Measurements from ENCODE around the gene TULP1. TPM values are rescaled to one million over a fixed set of nuclear protein-coding genes. Genes with fewer than 3 reads are reported as not detected.
"Not testable (repeated sequence)": the region's sequence is repeated elsewhere in the genome, so short reads cannot be mapped to it uniquely, and the experiment has no call there.

TULP1 gene
- total and polyA plus RNA-seq, 4 donors, result not detected

- H3K4me3 ChIP-seq (ENCODE audit: low read depth in 1 of 3, low read length in 3 of 3), result no peak overlapping the region
- WGBS, result 95% methylated on average over 6 of the region's 6 CpGs
- no peak for DNase-seq (ENCODE audit: low spot score)
- no peaks in the 10 kb centered on the region for H3K36me3 ChIP-seq (ENCODE audit: control insufficient read depth in 4 of 4, insufficient read depth in 3 of 4, low read depth in 1 of 4, low read length in 3 of 4)
- peaks cover 0 to 3% (median 2%) of the 10 kb centered on the region in 4 donors for H3K4me1 ChIP-seq (ENCODE audit: control insufficient read depth in 4 of 4, insufficient read depth in 4 of 4, low read length in 3 of 4)
- TF ChIP-seq YY1 (IDR thresholded peaks at IDR 0.05), result no peak
- TF ChIP-seq HNF4G (IDR thresholded peaks at IDR 0.05), result no peak
- TF ChIP-seq TAF1 (conservative IDR thresholded peaks at IDR 0.05), result no peak
- no peak for TF ChIP-seq RXRA (IDR thresholded peaks at IDR 0.05)
- no peak for TF ChIP-seq HNF4A (conservative IDR thresholded peaks at IDR 0.05)
- TF ChIP-seq EGR1 (IDR thresholded peaks at IDR 0.05; ENCODE audit: low read depth in 2 of 2), result no peak
- no peak for TF ChIP-seq RAD21 (IDR thresholded peaks at IDR 0.05)
- TF ChIP-seq, protein P1, sequence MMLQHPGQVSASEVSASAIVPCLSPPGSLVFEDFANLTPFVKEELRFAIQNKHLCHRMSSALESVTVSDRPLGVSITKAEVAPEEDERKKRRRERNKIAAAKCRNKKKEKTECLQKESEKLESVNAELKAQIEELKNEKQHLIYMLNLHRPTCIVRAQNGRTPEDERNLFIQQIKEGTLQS (IDR thresholded peaks at IDR 0.05), result no peak
- TF ChIP-seq NR2F2 (IDR thresholded peaks at IDR 0.05), result no peak
- no peak for TF ChIP-seq JUND (IDR thresholded peaks at IDR 0.05)
- no peak for TF ChIP-seq SP1 (IDR thresholded peaks at IDR 0.05)
- TF ChIP-seq ZBTB33 (IDR thresholded peaks at IDR 0.05), result no peak
- no peak for TF ChIP-seq GABPA (IDR thresholded peaks at IDR 0.05 in 1 of 2, conservative IDR thresholded peaks at IDR 0.05 in 1 of 2)
- TF ChIP-seq, protein P2, sequence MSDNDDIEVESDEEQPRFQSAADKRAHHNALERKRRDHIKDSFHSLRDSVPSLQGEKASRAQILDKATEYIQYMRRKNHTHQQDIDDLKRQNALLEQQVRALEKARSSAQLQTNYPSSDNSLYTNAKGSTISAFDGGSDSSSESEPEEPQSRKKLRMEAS (IDR thresholded peaks at IDR 0.05), result no peak
- no peak for TF ChIP-seq FOXA1 (IDR thresholded peaks at IDR 0.05)
- no peak overlapping the region for H3K9ac ChIP-seq (ENCODE audit: low read depth in 1 of 2, low read length in 2 of 2)
- no peaks in the 10 kb centered on the region for H3K27me3 ChIP-seq (ENCODE audit: control insufficient read depth in 4 of 4, insufficient read depth in 4 of 4, low read length in 3 of 4)
- H3K9me3 ChIP-seq (ENCODE audit: control insufficient read depth in 4 of 4, low read length in 3 of 4), result no peaks in the 10 kb centered on the region
- H3K27ac ChIP-seq (ENCODE audit: low read depth in 1 of 2, low read length in 2 of 2), result no peak overlapping the region
Observed at GRCh38 chr6:35518566-35519312, 6.0 kb upstream of the TULP1 start.

- H3K4me3 ChIP-seq (ENCODE audit: low read depth in 1 of 3, low read length in 3 of 3); DNase-seq (ENCODE audit: low spot score); H3K27me3 ChIP-seq (ENCODE audit: control insufficient read depth in 4 of 4, insufficient read depth in 4 of 4, low read length in 3 of 4); H3K9ac ChIP-seq (ENCODE audit: low read depth in 1 of 2, low read length in 2 of 2); H3K36me3 ChIP-seq (ENCODE audit: control insufficient read depth in 4 of 4, insufficient read depth in 3 of 4, low read depth in 1 of 4, low read length in 3 of 4); H3K9me3 ChIP-seq (ENCODE audit: control insufficient read depth in 4 of 4, low read length in 3 of 4); H3K27ac ChIP-seq (ENCODE audit: low read depth in 1 of 2, low read length in 2 of 2); H3K4me1 ChIP-seq (ENCODE audit: control insufficient read depth in 4 of 4, insufficient read depth in 4 of 4, low read length in 3 of 4): not testable (repeated sequence)
- 91% methylated on average over 7 of the region's 7 CpGs for WGBS
Observed at GRCh38 chr6:35517978-35518377, 5.3 kb upstream of the TULP1 start.

DNA sequence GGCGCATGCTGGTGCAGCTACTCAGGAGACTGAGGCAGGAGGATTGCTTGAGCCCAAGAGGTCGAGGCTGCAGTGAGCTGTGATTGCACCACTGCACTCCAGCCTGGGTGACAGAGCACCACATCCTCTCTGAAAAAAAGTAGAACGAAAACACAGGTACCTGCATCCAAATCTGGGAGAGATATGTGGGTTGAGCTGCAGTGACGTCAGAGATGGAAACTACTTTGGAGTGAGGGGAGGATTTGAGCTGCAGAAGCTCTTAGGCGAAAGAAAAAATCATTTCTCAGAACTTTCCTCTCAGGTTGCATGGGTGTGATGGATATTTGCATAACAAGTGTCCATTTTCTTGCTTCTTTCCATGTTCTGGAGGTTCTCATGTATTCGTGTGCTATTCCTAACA, 4.0 kb upstream of the TULP1 start:
- H3K9ac ChIP-seq (ENCODE audit: low read depth in 1 of 2, low read length in 2 of 2), result no peak overlapping the region
- 77% methylated on average over 6 of the region's 6 CpGs for WGBS
- no peaks in the 10 kb centered on the region for H3K36me3 ChIP-seq (ENCODE audit: control insufficient read depth in 4 of 4, insufficient read depth in 3 of 4, low read depth in 1 of 4, low read length in 3 of 4)
- TF ChIP-seq ZBTB33 (IDR thresholded peaks at IDR 0.05) (no peak), TAF1 (conservative IDR thresholded peaks at IDR 0.05) (no peak), GABPA (IDR thresholded peaks at IDR 0.05 in 1 of 2, conservative IDR thresholded peaks at IDR 0.05 in 1 of 2) (no peak), EGR1 (IDR thresholded peaks at IDR 0.05; ENCODE audit: low read depth in 2 of 2) (no peak), RAD21 (IDR thresholded peaks at IDR 0.05) (no peak), HNF4A (conservative IDR thresholded peaks at IDR 0.05) (no peak), SP1 (IDR thresholded peaks at IDR 0.05) (no peak), YY1 (IDR thresholded peaks at IDR 0.05) (no peak), NR2F2 (IDR thresholded peaks at IDR 0.05) (no peak)
- TF ChIP-seq, protein P1 (IDR thresholded peaks at IDR 0.05), result no peak
- TF ChIP-seq, protein P3, sequence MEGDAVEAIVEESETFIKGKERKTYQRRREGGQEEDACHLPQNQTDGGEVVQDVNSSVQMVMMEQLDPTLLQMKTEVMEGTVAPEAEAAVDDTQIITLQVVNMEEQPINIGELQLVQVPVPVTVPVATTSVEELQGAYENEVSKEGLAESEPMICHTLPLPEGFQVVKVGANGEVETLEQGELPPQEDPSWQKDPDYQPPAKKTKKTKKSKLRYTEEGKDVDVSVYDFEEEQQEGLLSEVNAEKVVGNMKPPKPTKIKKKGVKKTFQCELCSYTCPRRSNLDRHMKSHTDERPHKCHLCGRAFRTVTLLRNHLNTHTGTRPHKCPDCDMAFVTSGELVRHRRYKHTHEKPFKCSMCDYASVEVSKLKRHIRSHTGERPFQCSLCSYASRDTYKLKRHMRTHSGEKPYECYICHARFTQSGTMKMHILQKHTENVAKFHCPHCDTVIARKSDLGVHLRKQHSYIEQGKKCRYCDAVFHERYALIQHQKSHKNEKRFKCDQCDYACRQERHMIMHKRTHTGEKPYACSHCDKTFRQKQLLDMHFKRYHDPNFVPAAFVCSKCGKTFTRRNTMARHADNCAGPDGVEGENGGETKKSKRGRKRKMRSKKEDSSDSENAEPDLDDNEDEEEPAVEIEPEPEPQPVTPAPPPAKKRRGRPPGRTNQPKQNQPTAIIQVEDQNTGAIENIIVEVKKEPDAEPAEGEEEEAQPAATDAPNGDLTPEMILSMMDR (IDR thresholded peaks at IDR 0.05; ENCODE audit: low read depth, low read length, missing input control), result no peak
- TF ChIP-seq, protein P2 (IDR thresholded peaks at IDR 0.05), result no peak
- no peak overlapping the region for H3K4me3 ChIP-seq (ENCODE audit: low read depth in 1 of 3, low read length in 3 of 3)
- H3K27me3 ChIP-seq (ENCODE audit: control insufficient read depth in 4 of 4, insufficient read depth in 4 of 4, low read length in 3 of 4), result no peaks in the 10 kb centered on the region
- no peaks in the 10 kb centered on the region for H3K4me1 ChIP-seq (ENCODE audit: control insufficient read depth in 4 of 4, insufficient read depth in 4 of 4, low read length in 3 of 4)
- no peaks in the 10 kb centered on the region for H3K9me3 ChIP-seq (ENCODE audit: control insufficient read depth in 4 of 4, low read length in 3 of 4)
- H3K27ac ChIP-seq (ENCODE audit: low read depth in 1 of 2, low read length in 2 of 2), result no peak overlapping the region
- no peak for DNase-seq (ENCODE audit: low spot score)
